ENCODE results near the gene PARD3.

Gene PARD3

GRCh38 chr10:34335960-34336690 lies 479.0 kb downstream of the PARD3 start:
- TF ChIP-seq REST (IDR thresholded peaks at IDR 0.05; ENCODE audit: insufficient read depth in 1 of 2, low read depth in 2 of 2, low read length in 2 of 2) (no peak), TAF1 (IDR thresholded peaks at IDR 0.05; ENCODE audit: borderline replicate concordance, insufficient read depth, low read length) (no peak), FOXP2 (optimal IDR thresholded peaks at IDR 0.05; ENCODE audit: borderline replicate concordance, extremely low read depth, extremely low read length, insufficient read depth) (no peak), SIN3A (IDR thresholded peaks at IDR 0.05; ENCODE audit: borderline replicate concordance, insufficient read depth, low read length) (no peak), POLR2AphosphoS5 (IDR thresholded peaks at IDR 0.05; ENCODE audit: low read depth, low read length) (no peak)

- TF ChIP-seq SIN3A (IDR thresholded peaks at IDR 0.05; ENCODE audit: borderline replicate concordance, insufficient read depth, low read length) (no peak), REST (IDR thresholded peaks at IDR 0.05; ENCODE audit: insufficient read depth in 1 of 2, low read depth in 2 of 2, low read length in 2 of 2) (no peak), POLR2AphosphoS5 (IDR thresholded peaks at IDR 0.05; ENCODE audit: low read depth, low read length) (no peak), FOXP2 (optimal IDR thresholded peaks at IDR 0.05; ENCODE audit: borderline replicate concordance, extremely low read depth, extremely low read length, insufficient read depth) (no peak), TAF1 (IDR thresholded peaks at IDR 0.05; ENCODE audit: borderline replicate concordance, insufficient read depth, low read length) (no peak)
Observed at GRCh38 chr10:34334908-34335307, 480.2 kb downstream of the PARD3 start.

- TF ChIP-seq POLR2AphosphoS5 (IDR thresholded peaks at IDR 0.05; ENCODE audit: low read depth, low read length) (no peak), TAF1 (IDR thresholded peaks at IDR 0.05; ENCODE audit: borderline replicate concordance, insufficient read depth, low read length) (no peak), REST (IDR thresholded peaks at IDR 0.05; ENCODE audit: insufficient read depth in 1 of 2, low read depth in 2 of 2, low read length in 2 of 2) (no peak), FOXP2 (optimal IDR thresholded peaks at IDR 0.05; ENCODE audit: borderline replicate concordance, extremely low read depth, extremely low read length, insufficient read depth) (no peak), SIN3A (IDR thresholded peaks at IDR 0.05; ENCODE audit: borderline replicate concordance, insufficient read depth, low read length) (no peak)
Observed at GRCh38 chr10:34333513-34333912, 481.6 kb downstream of the PARD3 start.

GRCh38 chr10:34327184-34327583 lies 487.9 kb downstream of the PARD3 start:
- TF ChIP-seq REST (IDR thresholded peaks at IDR 0.05; ENCODE audit: insufficient read depth in 1 of 2, low read depth in 2 of 2, low read length in 2 of 2) (no peak), POLR2AphosphoS5 (IDR thresholded peaks at IDR 0.05; ENCODE audit: low read depth, low read length) (no peak)

- TF ChIP-seq FOXP2 (optimal IDR thresholded peaks at IDR 0.05; ENCODE audit: borderline replicate concordance, extremely low read depth, extremely low read length, insufficient read depth) = no peak
- no peak for TF ChIP-seq SIN3A (IDR thresholded peaks at IDR 0.05; ENCODE audit: borderline replicate concordance, insufficient read depth, low read length)
- no peak for TF ChIP-seq POLR2AphosphoS5 (IDR thresholded peaks at IDR 0.05; ENCODE audit: low read depth, low read length)
- no peak for TF ChIP-seq TAF1 (IDR thresholded peaks at IDR 0.05; ENCODE audit: borderline replicate concordance, insufficient read depth, low read length)
- TF ChIP-seq REST (IDR thresholded peaks at IDR 0.05; ENCODE audit: insufficient read depth in 1 of 2, low read depth in 2 of 2, low read length in 2 of 2) = no peak
Observed at GRCh38 chr10:34323192-34323591, 491.9 kb downstream of the PARD3 start.
